Tibial nerve (tissue), 4 donors: ENCODE measurements around the gene ENO1. TPM values are rescaled to one million over a fixed set of nuclear protein-coding genes. Genes with fewer than 3 reads are reported as not detected.

Experiments
- DNase-seq, 2 donors: peaks; one replicate each; pipeline ENCODE4 v3.0.0-alpha.2; 2019; ENCODE audit warnings: low spot score in 2 of 2
- H3K27ac ChIP-seq, 4 donors: fragments of 200-600 bp; sonication (generic) in 3 of 4; one replicate each; pipeline ENCODE4 v1.5.1; 2017 to 2019; ENCODE audit warnings: mild to moderate bottlenecking in 1 of 4
- H3K27me3 ChIP-seq, 2 donors: fragments of 200-600 bp; sonication (generic) in 1 of 2; one replicate each; pipeline versions ENCODE4 v1.5.1 to v1.6.0; 2017 to 2019
- H3K36me3 ChIP-seq, 3 donors: fragments of 200-600 bp; sonication (generic); one replicate each; pipeline ENCODE4 v1.5.1; 2018 to 2019
- H3K4me1 ChIP-seq, 4 donors: fragments of 200-600 bp; sonication (generic) in 3 of 4; one replicate each; pipeline ENCODE4 v1.5.1; 2017 to 2019
- H3K4me3 ChIP-seq, 4 donors: fragments of 200-600 bp; sonication (generic) in 3 of 4; one replicate each; pipeline ENCODE4 v1.5.1; 2017 to 2019; ENCODE audit warnings: mild to moderate bottlenecking in 1 of 4, moderate library complexity in 1 of 4
- H3K9me3 ChIP-seq, 4 donors: fragments of 200-600 bp; sonication (generic) in 3 of 4; one replicate each; pipeline ENCODE4 v1.5.1; 2017 to 2019
- EP300 ChIP-seq, 2 donors: sonication (generic); formaldehyde crosslinking; IDR thresholded peaks; one replicate each; pipeline ENCODE4 v1.6.1; 2017; ENCODE audit warnings: antibody characterized with exemption in 2 of 2, mild to moderate bottlenecking in 1 of 2
- POLR2A ChIP-seq, 2 donors: fragments of 450-650 bp; IDR thresholded peaks; one replicate each; pipeline ENCODE4 v1.6.1; 2017; ENCODE audit warnings: antibody characterized with exemption in 2 of 2, mild to moderate bottlenecking in 2 of 2, moderate library complexity in 2 of 2
- WGBS, 2 donors: methylation state at CpG; one replicate each; pipeline ENCODE4 v1.1.5; 2018; 5-methylcytosine and 5-hydroxymethylcytosine counted together
- total RNA-seq, 4 donors: library from RNA; depleted of rRNA; stranded (reverse); fragments of >200 nt; gene quantifications; one replicate each; pipeline ENCODE4 v1.1.0, GENCODE V29; 2016
- TF ChIP-seq, protein P1 (sequence below), 5 experiments: fragments of 200-600 bp in 3 of 5; fragments of 450-650 bp in 2 of 5; sonication (generic) in 3 of 5; IDR thresholded peaks; one replicate each; pipeline ENCODE4 v1.5.1; 2016 to 2019; ENCODE audit warnings: antibody characterized with exemption in 5 of 5, mild to moderate bottlenecking in 3 of 5, moderate library complexity in 2 of 5

Gene ENO1
- total RNA-seq, 4 donors from 2014 or later: 373 to 741 (median 459) TPM

DNA sequence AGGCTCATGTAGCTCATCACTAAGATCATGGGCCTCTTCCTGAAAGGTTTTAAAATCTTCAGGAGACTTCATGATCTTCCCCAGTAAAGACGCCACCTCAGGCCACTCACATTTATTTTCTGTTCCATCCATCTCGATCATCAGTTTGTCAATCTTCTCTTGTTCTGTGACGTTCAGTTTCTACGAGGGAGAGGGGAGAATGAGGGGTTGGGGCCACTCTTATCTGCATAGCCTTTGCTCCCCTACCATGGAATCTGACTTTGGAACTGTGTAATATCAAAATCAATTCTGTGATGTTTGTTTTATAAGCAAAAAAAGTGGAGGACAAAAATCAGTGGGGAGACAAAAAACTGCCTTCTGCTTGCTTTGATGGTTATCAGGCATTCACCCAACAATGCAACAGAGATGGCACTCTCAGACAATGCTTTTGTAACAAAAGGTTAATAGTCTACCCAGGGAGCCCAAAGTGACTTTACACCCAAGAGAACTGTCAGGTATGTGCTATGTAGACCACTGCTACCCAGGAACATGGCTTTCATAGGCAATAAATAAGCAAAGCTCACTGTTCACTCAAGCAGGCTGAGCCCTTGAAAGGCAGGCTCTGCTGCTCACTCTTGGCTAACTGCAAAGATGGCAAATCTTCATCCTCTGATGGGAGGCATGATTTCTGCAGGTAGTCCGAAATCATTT lies 10.5 kb downstream of the ENO1 start:
- no peak overlapping the region for H3K4me3 ChIP-seq
- H3K27ac ChIP-seq: no peak overlapping the region
- TF ChIP-seq EP300 (IDR thresholded peaks at IDR 0.05) (no peak), POLR2A (IDR thresholded peaks at IDR 0.05) (no peak)
- TF ChIP-seq, protein P1, sequence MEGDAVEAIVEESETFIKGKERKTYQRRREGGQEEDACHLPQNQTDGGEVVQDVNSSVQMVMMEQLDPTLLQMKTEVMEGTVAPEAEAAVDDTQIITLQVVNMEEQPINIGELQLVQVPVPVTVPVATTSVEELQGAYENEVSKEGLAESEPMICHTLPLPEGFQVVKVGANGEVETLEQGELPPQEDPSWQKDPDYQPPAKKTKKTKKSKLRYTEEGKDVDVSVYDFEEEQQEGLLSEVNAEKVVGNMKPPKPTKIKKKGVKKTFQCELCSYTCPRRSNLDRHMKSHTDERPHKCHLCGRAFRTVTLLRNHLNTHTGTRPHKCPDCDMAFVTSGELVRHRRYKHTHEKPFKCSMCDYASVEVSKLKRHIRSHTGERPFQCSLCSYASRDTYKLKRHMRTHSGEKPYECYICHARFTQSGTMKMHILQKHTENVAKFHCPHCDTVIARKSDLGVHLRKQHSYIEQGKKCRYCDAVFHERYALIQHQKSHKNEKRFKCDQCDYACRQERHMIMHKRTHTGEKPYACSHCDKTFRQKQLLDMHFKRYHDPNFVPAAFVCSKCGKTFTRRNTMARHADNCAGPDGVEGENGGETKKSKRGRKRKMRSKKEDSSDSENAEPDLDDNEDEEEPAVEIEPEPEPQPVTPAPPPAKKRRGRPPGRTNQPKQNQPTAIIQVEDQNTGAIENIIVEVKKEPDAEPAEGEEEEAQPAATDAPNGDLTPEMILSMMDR (IDR thresholded peaks at IDR 0.05): no peak
- 84 to 87% methylated on average over 5 of the region's 5 CpGs for WGBS, 2 donors
- no peaks in the 10 kb centered on the region for H3K9me3 ChIP-seq
- no peak for DNase-seq
- H3K36me3 ChIP-seq: peaks cover 20 to 100% (median 73%) of the 10 kb centered on the region in 3 donors
- peaks cover 0 to 17% (median 12%) of the 10 kb centered on the region in 4 donors for H3K4me1 ChIP-seq
- H3K27me3 ChIP-seq: no peaks in the 10 kb centered on the region

DNA sequence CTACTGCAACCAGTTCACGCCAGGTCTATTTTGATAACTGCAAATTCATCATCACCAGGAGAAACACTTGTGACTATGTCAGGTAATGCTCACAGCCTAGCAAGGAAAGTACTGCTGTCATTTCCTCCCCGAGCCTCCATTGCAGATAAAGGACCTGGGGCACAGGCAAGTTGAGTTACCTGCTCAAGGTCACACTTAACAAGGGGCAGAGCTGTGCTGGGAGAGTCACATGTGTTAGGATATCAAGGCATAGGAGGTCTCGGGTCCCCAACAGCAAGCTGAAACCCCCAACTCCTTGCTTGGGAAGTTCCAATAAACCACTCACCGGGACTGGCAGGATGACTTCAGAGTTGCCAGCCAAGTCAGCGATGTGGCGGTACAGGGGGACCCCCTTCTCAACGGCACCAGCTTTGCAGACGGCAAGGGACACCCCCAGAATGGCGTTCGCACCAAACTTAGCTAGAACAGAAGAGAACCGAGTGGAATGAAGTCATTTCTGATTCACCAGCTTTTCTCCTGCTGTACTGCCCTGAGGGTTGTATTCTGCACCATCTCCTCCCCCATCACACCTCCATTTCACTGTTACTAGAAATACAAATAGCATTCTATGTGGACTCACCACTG lies 11.6 kb downstream of the ENO1 start:
- H3K27me3 ChIP-seq: no peaks in the 10 kb centered on the region
- WGBS, 2 donors: 85 to 88% methylated on average over 11 of the region's 11 CpGs
- H3K4me1 ChIP-seq: peaks cover 0 to 7% (median 5%) of the 10 kb centered on the region in 4 donors
- H3K9me3 ChIP-seq: no peaks in the 10 kb centered on the region
- no peak overlapping the region for H3K27ac ChIP-seq
- no peak for DNase-seq
- peaks cover 20 to 100% (median 71%) of the 10 kb centered on the region in 3 donors for H3K36me3 ChIP-seq
- no peak overlapping the region for H3K4me3 ChIP-seq
- no peak for TF ChIP-seq EP300 (IDR thresholded peaks at IDR 0.05)
- TF ChIP-seq POLR2A (IDR thresholded peaks at IDR 0.05): no peak
- TF ChIP-seq, protein P1 (IDR thresholded peaks at IDR 0.05): no peak

GRCh38 chr1:8866173-8866791 lies 12.2 kb downstream of the ENO1 start:
- no peak overlapping the region for H3K27ac ChIP-seq
- H3K4me1 ChIP-seq: peaks cover 0 to 4% (median 0%) of the 10 kb centered on the region in 4 donors
- H3K36me3 ChIP-seq: peaks cover 20 to 100% (median 65%) of the 10 kb centered on the region in 3 donors
- H3K27me3 ChIP-seq: no peaks in the 10 kb centered on the region
- H3K4me3 ChIP-seq: no peak overlapping the region
- no peak for DNase-seq
- H3K9me3 ChIP-seq: no peaks in the 10 kb centered on the region
- 87 to 91% methylated on average over 10 of the region's 10 CpGs for WGBS, 2 donors
- TF ChIP-seq, protein P1 (IDR thresholded peaks at IDR 0.05): no peak
- no peak for TF ChIP-seq POLR2A (IDR thresholded peaks at IDR 0.05)
- TF ChIP-seq EP300 (IDR thresholded peaks at IDR 0.05): no peak

DNA sequence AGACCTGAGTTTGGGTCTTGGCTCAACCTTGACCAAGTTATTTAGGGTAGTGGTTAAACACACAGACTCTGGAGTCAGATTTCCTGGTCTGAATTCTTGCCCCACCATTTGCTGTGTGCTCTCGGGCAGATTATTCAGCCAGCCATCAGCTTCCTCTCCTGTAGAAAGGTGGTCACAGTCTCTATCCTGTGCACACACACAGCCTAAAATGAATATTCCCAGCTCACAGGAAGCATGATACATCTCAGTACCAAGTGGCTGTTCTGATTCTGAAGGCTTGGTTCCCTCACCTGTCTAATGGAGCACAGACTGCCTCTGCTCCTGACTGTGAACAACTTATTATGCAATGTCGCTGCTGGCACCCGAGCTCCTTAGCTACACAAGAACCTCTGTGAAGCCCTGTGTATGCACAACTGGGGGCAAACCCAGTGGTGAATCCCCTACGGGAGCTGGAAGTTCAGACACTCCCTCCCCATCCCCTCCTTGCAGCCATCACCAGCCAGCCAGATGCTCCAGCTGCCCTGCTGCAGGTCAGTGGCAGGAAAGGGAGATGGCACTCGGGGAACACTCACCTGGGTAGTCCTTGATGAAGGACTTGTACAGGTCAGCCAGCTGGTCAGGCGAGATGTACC lies 13.7 kb downstream of the ENO1 start:
- Histone ChIP-seq H3K27ac (no peak overlapping the region), H3K27me3 (no peaks in the 10 kb centered on the region), H3K36me3 (peaks cover 15 to 100% (median 59%) of the 10 kb centered on the region in 3 donors), H3K9me3 (no peaks in the 10 kb centered on the region), H3K4me1 (peaks cover 0 to 4% (median under 1%) of the 10 kb centered on the region in 4 donors), H3K4me3 (no peak overlapping the region)
- DNase-seq: no peak
- TF ChIP-seq EP300 (IDR thresholded peaks at IDR 0.05) (no peak), POLR2A (IDR thresholded peaks at IDR 0.05) (no peak)
- TF ChIP-seq, protein P1 (IDR thresholded peaks at IDR 0.05): no peak
- WGBS, 2 donors: 87 to 96% methylated on average over 6 of the region's 6 CpGs
